ENCODE data around the gene MS4A1.

MS4A1 gene

GRCh38 chr11:60511393-60511792 is 55.7 kb downstream of the MS4A1 start:
- Mint-ChIP-seq H3K4me3 (no peak overlapping the region), H3K4me1 (ENCODE audit: low read depth in 2 of 2) (no peaks in the 10 kb centered on the region), H3K9me3 (no peaks in the 10 kb centered on the region), H3K27ac (no peak overlapping the region), H3K36me3 (ENCODE audit: insufficient read depth) (no peaks in the 10 kb centered on the region), H3K27me3 (peaks cover 21 to 41% of the 10 kb centered on the region in 2 donors)
- DNase-seq (no peak), ATAC-seq (replicated peaks) (no peak)

- H3K9me3 Mint-ChIP-seq = no peaks in the 10 kb centered on the region
- DNase-seq (no peak), ATAC-seq (replicated peaks) (no peak)
- peaks cover 17 to 36% of the 10 kb centered on the region in 2 donors for H3K27me3 Mint-ChIP-seq
- H3K4me1 Mint-ChIP-seq (ENCODE audit: low read depth in 2 of 2) = no peaks in the 10 kb centered on the region
- H3K4me3 Mint-ChIP-seq = no peak overlapping the region
- H3K27ac Mint-ChIP-seq = no peak overlapping the region
- no peaks in the 10 kb centered on the region for H3K36me3 Mint-ChIP-seq (ENCODE audit: insufficient read depth)
Measured at GRCh38 chr11:60512651-60513225, 57.1 kb downstream of the MS4A1 start.

- DNase-seq = no peak
- Mint-ChIP-seq H3K4me3 (no peak overlapping the region), H3K36me3 (ENCODE audit: insufficient read depth) (no peaks in the 10 kb centered on the region), H3K27me3 (peaks cover 12 to 31% of the 10 kb centered on the region in 2 donors), H3K4me1 (ENCODE audit: low read depth in 2 of 2) (no peaks in the 10 kb centered on the region), H3K9me3 (no peaks in the 10 kb centered on the region), H3K27ac (no peak overlapping the region)
- no peak for ATAC-seq (replicated peaks)
Measured at GRCh38 chr11:60513496-60514460, 58.1 kb downstream of the MS4A1 start.

- Mint-ChIP-seq H3K27ac (no peak within 1 kb of the TSS), H3K4me1 (ENCODE audit: low read depth in 2 of 2) (no peaks in the 10 kb centered on the region), H3K36me3 (ENCODE audit: insufficient read depth) (no peaks in the 10 kb centered on the region), H3K9me3 (no peaks in the 10 kb centered on the region), H3K4me3 (no peak within 1 kb of the TSS), H3K27me3 (peaks cover 26 to 34% of the 10 kb centered on the region in 2 donors)
- ATAC-seq (replicated peaks) (no peak), DNase-seq (no peak)
Measured at GRCh38 chr11:60515144-60515855, 59.7 kb downstream of the MS4A1 start, which contains the start of gene MS4A13. Gene MS4A13, plus strand, starts transcription at chr11:60515392. Its CDS starts 2,692 bp downstream, at chr11:60518084.

All from effector memory CD8-positive, alpha-beta T cell (primary cell).